HL-60 (cell line): ENCODE results near the gene ETF1.

Source experiments
- DNase-seq, 2 experiments: peaks; one replicate each; pipeline ENCODE4 v3.0.0-alpha.2; 2010 to 2020; ENCODE audit warnings: low read depth in 1 of 2, low spot score in 1 of 2
- H3K27ac ChIP-seq: fragments of 250-450 bp; sonication (Bioruptor Pico); replicated peaks from 2 replicates; pipeline ENCODE4 v1.5.1; 2020; ENCODE audit warnings: mild to moderate bottlenecking, moderate library complexity
- H3K27me3 ChIP-seq: fragments of 250-450 bp; sonication (Bioruptor Pico); 2 replicates; pipeline ENCODE4 v1.5.1; 2021; ENCODE audit warnings: mild to moderate bottlenecking, moderate library complexity; ENCODE audit not compliant: insufficient read depth, poor library complexity, severe bottlenecking
- H3K4me3 ChIP-seq: replicated peaks from 2 replicates; pipeline ENCODE4 v1.5.1; 2011; ENCODE audit warnings: mild to moderate bottlenecking, control low read depth, low read length; ENCODE audit not compliant: insufficient read depth
- CTCF ChIP-seq: IDR thresholded peaks from one replicate; pipeline ENCODE4 v1.5.1; 2011; ENCODE audit warnings: low read length, control low read depth, inconsistent platforms; ENCODE audit not compliant: insufficient read depth
- GABPA ChIP-seq: IDR thresholded peaks from 2 replicates; pipeline ENCODE4 v1.6.1; 2012; ENCODE audit warnings: low read depth
- POLR2AphosphoS5 ChIP-seq: IDR thresholded peaks from 2 replicates; pipeline ENCODE4 v1.6.1; 2012; ENCODE audit warnings: low read depth
- REST ChIP-seq: IDR thresholded peaks from 2 replicates; pipeline ENCODE4 v1.6.1; 2012; ENCODE audit warnings: low read depth; ENCODE audit not compliant: insufficient replicate concordance
- SPI1 ChIP-seq: IDR thresholded peaks from 2 replicates; pipeline ENCODE4 v1.6.1; 2012; ENCODE audit warnings: low read depth, mild to moderate bottlenecking, borderline replicate concordance

ETF1 gene

GRCh38 chr5:138541511-138542179 is 1.4 kb downstream of the ETF1 start:
- TF ChIP-seq POLR2AphosphoS5 (no peak), CTCF (no peak), REST (no peak), SPI1 (no peak), GABPA (no peak)
- H3K27ac ChIP-seq: peak overlapping the region; percentile 100
- H3K4me3 ChIP-seq: peak overlapping the region; percentile 70
- no peak for DNase-seq
- no peaks in the 10 kb centered on the region for H3K27me3 ChIP-seq

- no peak for DNase-seq
- TF ChIP-seq GABPA: no peak
- Histone ChIP-seq H3K27me3 (no peaks in the 10 kb centered on the region), H3K27ac (peak overlapping the region; percentile 23; the same call in 1 of the 2 replicates), H3K4me3 (no peak overlapping the region)
Observed at GRCh38 chr5:138539791-138540190, 3.2 kb downstream of the ETF1 start.

GRCh38 chr5:138538943-138539627 is 4.0 kb downstream of the ETF1 start:
- Histone ChIP-seq H3K4me3 (no peak overlapping the region), H3K27ac (no peak overlapping the region), H3K27me3 (no peaks in the 10 kb centered on the region)
- DNase-seq: no peak
- TF ChIP-seq POLR2AphosphoS5 (no peak), GABPA (no peak), REST (no peak), SPI1 (no peak), CTCF (no peak)

- H3K27me3 ChIP-seq: no peaks in the 10 kb centered on the region
- no peak for DNase-seq
Observed at GRCh38 chr5:138536665-138537315, 6.2 kb downstream of the ETF1 start.

More at GRCh38 chr5:138536665-138537315, 6.2 kb downstream of the ETF1 start:
- TF ChIP-seq POLR2AphosphoS5: no peak
- TF ChIP-seq GABPA: no peak
- no peak for TF ChIP-seq SPI1
- no peak for TF ChIP-seq CTCF
- no peak for TF ChIP-seq REST
- Histone ChIP-seq H3K27ac (no peak overlapping the region), H3K4me3 (no peak overlapping the region)
